OCI-LY7 (cell line): ENCODE results near the gene VWA2. TPM values are rescaled to one million over a fixed set of nuclear protein-coding genes. Genes with fewer than 3 reads are reported as not detected.

Source experiments
- BruUV-seq: library from RNA; stranded (reverse); fragments of 400-500 nt; replicated peaks from 2 replicates; lab custom pipeline; 2021; lab: Mats Ljungman, UMichigan
- CTCF ChIA-PET: fragments of 300-600 bp; sonication (Branson Sonifier 250); formaldehyde crosslinking; loops from one replicate; lab custom pipeline; 2022; ENCODE audit warnings: antibody characterized with exemption; ENCODE audit not compliant: unreplicated experiment; lab: Charles Lee
- POLR2A ChIA-PET: fragments of 300-600 bp; sonication (Branson Sonifier 250); formaldehyde crosslinking; loops from one replicate; lab custom pipeline; 2022; ENCODE audit warnings: antibody characterized with exemption; lab: Charles Lee
- DNase-seq: peaks from one replicate; pipeline ENCODE4 v3.0.0-alpha.2; 2015; ENCODE audit warnings: low spot score
- H2AFZ ChIP-seq: fragments of 200-600 bp; sonication (generic), shearing (Covaris generic); 2 replicates; pipeline ENCODE4 v1.6.1; 2014; ENCODE audit warnings: mild to moderate bottlenecking, antibody characterized with exemption, low read length, moderate library complexity
- H3K27ac ChIP-seq: fragments of 200-600 bp; sonication (generic); 2 replicates; pipeline ENCODE4 v1.5.1; 2014; ENCODE audit warnings: mixed run types, low read depth, mild to moderate bottlenecking, moderate library complexity, low read length, inconsistent platforms; ENCODE audit not compliant: poor library complexity, severe bottlenecking
- H3K36me3 ChIP-seq: fragments of 200-600 bp; sonication (generic); 2 replicates; pipeline ENCODE4 v1.6.1; 2014; ENCODE audit warnings: mild to moderate bottlenecking, antibody characterized with exemption, low read length, moderate library complexity, mixed read lengths; ENCODE audit not compliant: insufficient read depth
- H3K4me1 ChIP-seq: fragments of 200-600 bp; sonication (generic); 2 replicates; pipeline ENCODE4 v1.5.1; 2014; ENCODE audit warnings: mild to moderate bottlenecking, low read length; ENCODE audit not compliant: insufficient read depth, poor library complexity, severe bottlenecking
- H3K4me2 ChIP-seq: fragments of 200-600 bp; sonication (generic); 2 replicates; pipeline ENCODE4 v1.6.1; 2014; ENCODE audit warnings: mild to moderate bottlenecking, low read length
- H3K4me3 ChIP-seq: fragments of 200-600 bp; sonication (generic); 2 replicates; pipeline ENCODE4 v1.5.1; 2014; ENCODE audit warnings: mild to moderate bottlenecking, low read depth, low read length; ENCODE audit not compliant: poor library complexity, severe bottlenecking
- H3K79me2 ChIP-seq: fragments of 200-600 bp; sonication (generic); 2 replicates; pipeline ENCODE4 v1.6.1; 2016; ENCODE audit warnings: low read depth, mild to moderate bottlenecking, low read length, moderate library complexity, mixed read lengths; ENCODE audit not compliant: insufficient read depth
- H3K9me2 ChIP-seq: fragments of 200-600 bp; sonication (generic); 2 replicates; pipeline ENCODE4 v1.6.1; 2016; ENCODE audit warnings: mild to moderate bottlenecking, low read length, mixed read lengths; ENCODE audit not compliant: insufficient read depth
- H3K9me3 ChIP-seq: fragments of 200-600 bp; sonication (generic); 2 replicates; pipeline ENCODE4 v1.6.1; 2014; ENCODE audit warnings: mild to moderate bottlenecking, mixed run types, low read length, mixed read lengths
- H4K20me1 ChIP-seq: fragments of 200-600 bp; sonication (generic); 2 replicates; pipeline ENCODE4 v1.6.1; 2014; ENCODE audit warnings: mild to moderate bottlenecking, antibody characterized with exemption, low read length, moderate library complexity, mixed read lengths; ENCODE audit not compliant: insufficient read depth
- EZH2phosphoT487 ChIP-seq: fragments of 200-600 bp; sonication (generic); IDR thresholded peaks from 2 replicates; pipeline ENCODE4 v1.6.1; 2018; ENCODE audit warnings: low read depth, borderline replicate concordance, mild to moderate bottlenecking, mixed run types, antibody characterized with exemption, low read length, moderate library complexity, mixed read lengths
- intact Hi-C: fragments of 100-400 bp; cut with micrococcal nuclease; formaldehyde crosslinking; loops from one replicate; pipeline ENCODE4 v1.10.0; 2022; ENCODE audit not compliant: unreplicated experiment
- total RNA-seq, 2 experiments: library from RNA; depleted of rRNA in 1 of 2; stranded (reverse); fragments of >200 nt in 1 of 2; shearing (Covaris generic) in 1 of 2; gene quantifications; 2 replicates each; pipeline ENCODE4 v1.2.3, GENCODE V29; 2014 to 2022
- TF ChIP-seq, protein P1 (sequence below): fragments of 200-600 bp; sonication (generic); conservative IDR thresholded peaks from 2 replicates; pipeline ENCODE4 v1.5.1; 2014; ENCODE audit warnings: mild to moderate bottlenecking, antibody characterized with exemption, low read length, moderate library complexity, mixed read lengths

Gene VWA2
- total RNA-seq, 2 experiments from 2014 or later = not detected

DNA sequence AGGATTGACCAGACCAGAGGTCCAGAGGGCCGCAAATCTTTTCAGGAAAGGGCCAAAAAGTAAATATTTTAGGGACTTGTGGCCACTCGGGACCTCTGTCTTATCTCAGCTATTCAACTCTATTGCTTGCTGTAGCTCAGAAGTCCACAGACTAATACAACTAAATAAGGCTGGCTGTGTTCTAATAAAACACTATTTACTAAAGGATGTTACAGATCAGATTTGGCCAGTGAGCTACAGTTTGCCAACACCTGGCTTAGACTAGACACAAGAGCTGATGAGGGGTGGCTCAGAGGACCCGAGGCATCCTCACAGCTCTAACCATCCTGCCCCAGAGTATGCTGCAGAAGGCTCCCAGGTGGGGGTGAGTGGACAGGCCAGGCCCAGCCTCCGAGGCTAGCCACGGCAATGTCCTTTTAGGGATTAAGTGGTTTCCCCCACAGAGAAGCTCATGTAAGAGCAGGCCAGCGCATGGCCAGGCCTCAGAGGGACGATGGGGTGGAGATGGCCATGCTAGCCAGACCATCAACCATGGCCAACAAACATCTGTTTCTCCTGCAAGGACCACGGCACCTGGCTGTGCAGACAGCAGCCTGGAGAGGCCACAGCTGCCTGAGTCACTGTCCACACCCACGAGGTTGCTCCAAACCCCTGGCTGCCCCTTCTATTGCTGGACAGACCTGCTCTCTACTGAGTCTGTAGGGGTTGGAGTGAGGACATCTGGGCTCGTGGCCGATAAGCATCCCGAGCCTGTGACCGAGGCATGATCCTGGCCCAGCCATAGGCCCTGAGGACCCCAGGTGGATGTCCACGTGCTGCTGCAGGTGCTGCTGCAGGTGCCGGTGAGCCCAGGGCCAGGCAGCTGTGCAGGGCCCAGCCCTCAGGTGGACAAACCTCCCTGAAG lies 88.7 kb downstream of the VWA2 start:
- CTCF ChIA-PET = no interaction called here
- H3K79me2 ChIP-seq = no peaks in the 10 kb centered on the region

DNA sequence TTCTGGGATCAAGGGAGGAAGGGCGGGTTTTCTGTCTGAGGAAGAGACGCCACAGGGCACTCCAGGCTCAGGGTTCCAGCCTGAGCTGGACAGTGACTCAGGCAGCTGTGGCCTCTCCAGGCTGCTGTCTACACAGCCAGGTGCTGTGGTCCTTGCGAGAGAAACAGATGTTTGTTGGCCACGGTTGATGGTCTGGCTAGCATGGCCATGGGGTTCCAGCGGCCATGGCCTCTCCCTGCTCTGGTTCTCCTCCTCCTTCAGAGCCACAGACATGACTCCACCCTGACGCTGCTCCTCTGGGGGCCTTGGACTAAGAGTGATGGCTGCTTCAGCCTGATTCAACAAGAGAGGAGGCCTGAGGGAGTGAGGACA lies 89.4 kb downstream of the VWA2 start:
- intact Hi-C loops = no loop called here
- ChIA-PET CTCF (no interaction called here), POLR2A (no interaction called here)
- H3K9me2 ChIP-seq = no peaks in the 10 kb centered on the region
- DNase-seq = no peak
- TF ChIP-seq, protein P1, sequence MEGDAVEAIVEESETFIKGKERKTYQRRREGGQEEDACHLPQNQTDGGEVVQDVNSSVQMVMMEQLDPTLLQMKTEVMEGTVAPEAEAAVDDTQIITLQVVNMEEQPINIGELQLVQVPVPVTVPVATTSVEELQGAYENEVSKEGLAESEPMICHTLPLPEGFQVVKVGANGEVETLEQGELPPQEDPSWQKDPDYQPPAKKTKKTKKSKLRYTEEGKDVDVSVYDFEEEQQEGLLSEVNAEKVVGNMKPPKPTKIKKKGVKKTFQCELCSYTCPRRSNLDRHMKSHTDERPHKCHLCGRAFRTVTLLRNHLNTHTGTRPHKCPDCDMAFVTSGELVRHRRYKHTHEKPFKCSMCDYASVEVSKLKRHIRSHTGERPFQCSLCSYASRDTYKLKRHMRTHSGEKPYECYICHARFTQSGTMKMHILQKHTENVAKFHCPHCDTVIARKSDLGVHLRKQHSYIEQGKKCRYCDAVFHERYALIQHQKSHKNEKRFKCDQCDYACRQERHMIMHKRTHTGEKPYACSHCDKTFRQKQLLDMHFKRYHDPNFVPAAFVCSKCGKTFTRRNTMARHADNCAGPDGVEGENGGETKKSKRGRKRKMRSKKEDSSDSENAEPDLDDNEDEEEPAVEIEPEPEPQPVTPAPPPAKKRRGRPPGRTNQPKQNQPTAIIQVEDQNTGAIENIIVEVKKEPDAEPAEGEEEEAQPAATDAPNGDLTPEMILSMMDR = no peak
- TF ChIP-seq EZH2phosphoT487 = no peak
- no peak overlapping the region for H3K27ac ChIP-seq
- no peaks in the 10 kb centered on the region for H3K79me2 ChIP-seq
- H3K4me1 ChIP-seq = no peaks in the 10 kb centered on the region
- H2AFZ ChIP-seq = no peak overlapping the region
- H3K36me3 ChIP-seq = no peaks in the 10 kb centered on the region
- no peaks in the 10 kb centered on the region for H3K9me3 ChIP-seq
- H3K4me3 ChIP-seq = no peak overlapping the region
- no TSS peak for BruUV-seq
- H4K20me1 ChIP-seq = no peaks in the 10 kb centered on the region
- H3K4me2 ChIP-seq = no peak overlapping the region

More for the DNA sequence above, 88.7 kb downstream of the VWA2 start:
- Histone ChIP-seq H3K4me3 (no peak overlapping the region), H3K9me3 (no peaks in the 10 kb centered on the region), H3K4me1 (no peaks in the 10 kb centered on the region), H3K4me2 (no peak overlapping the region), H2AFZ (no peak overlapping the region), H4K20me1 (no peaks in the 10 kb centered on the region), H3K36me3 (no peaks in the 10 kb centered on the region), H3K9me2 (no peaks in the 10 kb centered on the region), H3K27ac (no peak overlapping the region)
- TF ChIP-seq, protein P1 = no peak
- no peak for TF ChIP-seq EZH2phosphoT487
- no TSS peak for BruUV-seq
- intact Hi-C loops = no loop called here
- DNase-seq = no peak
- POLR2A ChIA-PET = interaction anchor here (0.5 to 0.6 kb wide), 2 partner anchors 103 to 421 kb away, joined by 3 to 6 read pairs; no protein-coding TSS in a partner anchor

DNA sequence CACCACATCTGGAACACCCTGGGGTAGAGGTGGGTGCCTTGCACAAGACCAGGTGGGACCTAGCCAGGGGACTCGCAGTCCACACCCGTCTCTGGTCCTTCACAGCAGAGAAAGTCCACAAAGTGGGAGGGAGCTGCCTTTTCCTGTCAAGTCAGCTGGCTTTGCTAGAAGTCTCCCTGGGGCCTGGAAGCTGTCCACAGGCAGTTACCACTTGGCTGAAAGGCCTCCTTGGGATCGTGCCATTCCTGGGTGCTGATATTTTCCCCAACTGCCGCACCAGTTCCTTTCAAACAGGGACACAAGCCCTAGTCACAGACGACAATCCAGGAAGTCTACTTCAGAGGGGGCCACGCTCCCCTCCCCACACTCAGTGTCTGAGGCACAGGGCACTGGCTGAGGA lies 89.8 kb downstream of the VWA2 start:
- H3K4me2 ChIP-seq = no peak overlapping the region
- H3K9me2 ChIP-seq = no peaks in the 10 kb centered on the region
- BruUV-seq = no TSS peak
- H3K4me1 ChIP-seq = no peaks in the 10 kb centered on the region
- DNase-seq = no peak
- no peaks in the 10 kb centered on the region for H3K79me2 ChIP-seq
- H3K4me3 ChIP-seq = no peak overlapping the region
- no peaks in the 10 kb centered on the region for H3K9me3 ChIP-seq
- H3K36me3 ChIP-seq = no peaks in the 10 kb centered on the region
- H3K27ac ChIP-seq = no peak overlapping the region
- H4K20me1 ChIP-seq = no peaks in the 10 kb centered on the region
- ChIA-PET CTCF (no interaction called here), POLR2A (no interaction called here)
- intact Hi-C loops = no loop called here
- H2AFZ ChIP-seq = no peak overlapping the region
- TF ChIP-seq EZH2phosphoT487 = no peak
- TF ChIP-seq, protein P1 = no peak
